ENCODE data around the gene KLHL41.
A peak's percentile ranks its signal among the peaks of the same experiment; 100 is the strongest.
"Not testable (repeated sequence)": the region's sequence is repeated elsewhere in the genome, so short reads cannot be mapped to it uniquely, and the experiment has no call there.

KLHL41 gene

GRCh38 chr2:169510496-169510895 is 994 bp downstream of the KLHL41 start:
- no peak for DNase-seq

GRCh38 chr2:169511818-169512217 is 2.3 kb downstream of the KLHL41 start:
- no peak for DNase-seq

GRCh38 chr2:169512525-169512924 is 3.0 kb downstream of the KLHL41 start:
- DNase-seq, result no peak

- DNase-seq, result no peak
These were observed 3.6 kb downstream of the KLHL41 start for GRCh38 chr2:169513094-169513493.

- DNase-seq, result no peak
These were observed 4.4 kb downstream of the KLHL41 start for GRCh38 chr2:169513926-169514325.

GRCh38 chr2:169514758-169515157 is 5.3 kb downstream of the KLHL41 start:
- DNase-seq, result not testable (repeated sequence)

GRCh38 chr2:169516488-169516995 is 7.0 kb downstream of the KLHL41 start:
- not testable (repeated sequence) for DNase-seq

GRCh38 chr2:169520896-169521295 is 11.4 kb downstream of the KLHL41 start:
- DNase-seq, result no peak

- no peak for DNase-seq
These were observed 14.2 kb downstream of the KLHL41 start for GRCh38 chr2:169523681-169524080.

- no peak for DNase-seq
These were observed 15.9 kb downstream of the KLHL41 start for GRCh38 chr2:169525434-169525833.

GRCh38 chr2:169526451-169526850 is 16.9 kb downstream of the KLHL41 start:
- DNase-seq, result no peak

- DNase-seq, result peak; percentile 77
These were observed 18.8 kb downstream of the KLHL41 start for GRCh38 chr2:169528271-169528701.

- DNase-seq, result not testable (repeated sequence)
These were observed 30.0 kb downstream of the KLHL41 start for GRCh38 chr2:169539460-169539859.

GRCh38 chr2:169540146-169540545 is 30.6 kb downstream of the KLHL41 start:
- DNase-seq, result no peak

GRCh38 chr2:169542433-169542832 is 32.9 kb downstream of the KLHL41 start:
- no peak for DNase-seq

GRCh38 chr2:169546756-169547155 is 37.3 kb downstream of the KLHL41 start:
- DNase-seq, result no peak

GRCh38 chr2:169561364-169561763 is 51.9 kb downstream of the KLHL41 start:
- no peak for DNase-seq

- not testable (repeated sequence) for DNase-seq
These were observed 52.6 kb downstream of the KLHL41 start for GRCh38 chr2:169562084-169562483.

GRCh38 chr2:169562519-169562918 is 53.0 kb downstream of the KLHL41 start:
- no peak for DNase-seq

GRCh38 chr2:169565686-169566085 is 56.2 kb downstream of the KLHL41 start:
- DNase-seq, result no peak

- no peak for DNase-seq
These were observed 60.4 kb downstream of the KLHL41 start for GRCh38 chr2:169569948-169570347.

GRCh38 chr2:169570752-169571151 is 61.2 kb downstream of the KLHL41 start:
- DNase-seq, result not testable (repeated sequence)

- no peak for DNase-seq
These were observed 62.1 kb downstream of the KLHL41 start for GRCh38 chr2:169571571-169571970.

- no peak for DNase-seq
These were observed 62.7 kb downstream of the KLHL41 start for GRCh38 chr2:169572189-169572588.

GRCh38 chr2:169572821-169573159 is 63.3 kb downstream of the KLHL41 start:
- no peak for DNase-seq
